NCI-H748 (cell line): ENCODE measurements around the gene SERGEF.
"Not testable (repeated sequence)": the region's sequence is repeated elsewhere in the genome, so short reads cannot be mapped to it uniquely, and the experiment has no call there.

Experiments used
- DNase-seq: peaks from one replicate; lab custom pipeline; 2025; ENCODE audit not compliant: unreplicated experiment; lab: John Stamatoyannopoulos, UW

Gene SERGEF

GRCh38 chr11:17915500-17916143, 97.2 kb downstream of the SERGEF start:
- peak; percentile 38 for DNase-seq

- DNase-seq = no peak
These were observed 97.9 kb downstream of the SERGEF start for GRCh38 chr11:17914957-17915356.

- DNase-seq = no peak
These were observed 105.8 kb downstream of the SERGEF start for GRCh38 chr11:17907046-17907445.

GRCh38 chr11:17906436-17906835, 106.4 kb downstream of the SERGEF start:
- peak; percentile 11 for DNase-seq

GRCh38 chr11:17905477-17905876, 107.4 kb downstream of the SERGEF start:
- DNase-seq = no peak

GRCh38 chr11:17901481-17901880, 111.4 kb downstream of the SERGEF start:
- DNase-seq = no peak

- no peak for DNase-seq
These were observed 114.1 kb downstream of the SERGEF start for GRCh38 chr11:17898782-17899181.

GRCh38 chr11:17898071-17898470, 114.8 kb downstream of the SERGEF start:
- DNase-seq = no peak

- no peak for DNase-seq
These were observed 115.4 kb downstream of the SERGEF start for GRCh38 chr11:17897495-17897894.

GRCh38 chr11:17896496-17897151, 116.2 kb downstream of the SERGEF start:
- DNase-seq = not testable (repeated sequence)

- DNase-seq = no peak
These were observed 117.8 kb downstream of the SERGEF start for GRCh38 chr11:17894929-17895658.

GRCh38 chr11:17892409-17892808, 120.4 kb downstream of the SERGEF start:
- no peak for DNase-seq

GRCh38 chr11:17890325-17890724, 122.5 kb downstream of the SERGEF start:
- no peak for DNase-seq

GRCh38 chr11:17887779-17888178, 125.1 kb downstream of the SERGEF start:
- DNase-seq = no peak

- no peak for DNase-seq
These were observed 128.9 kb downstream of the SERGEF start for GRCh38 chr11:17883946-17884345.

- DNase-seq = no peak
These were observed 129.8 kb downstream of the SERGEF start for GRCh38 chr11:17883057-17883456.

- DNase-seq = no peak
These were observed 134.1 kb downstream of the SERGEF start for GRCh38 chr11:17878743-17879142.

GRCh38 chr11:17877886-17878285, 135.0 kb downstream of the SERGEF start:
- no peak for DNase-seq

- DNase-seq = no peak
These were observed 136.0 kb downstream of the SERGEF start for GRCh38 chr11:17876827-17877226.

GRCh38 chr11:17875891-17876290, 137.0 kb downstream of the SERGEF start:
- no peak for DNase-seq

GRCh38 chr11:17873586-17873985, 139.3 kb downstream of the SERGEF start:
- no peak for DNase-seq

- DNase-seq = not testable (repeated sequence)
These were observed 144.4 kb downstream of the SERGEF start for GRCh38 chr11:17868398-17868797.
